HepG2 (cell line): ENCODE results near the gene CCNJL. TPM values are rescaled to one million over a fixed set of nuclear protein-coding genes. Genes with fewer than 3 reads are reported as not detected.

Experiments used
- ARID2 ChIP-seq: sonication (generic); formaldehyde crosslinking; IDR thresholded peaks from 2 replicates; pipeline ENCODE4 v1.8.1; 2022; ENCODE audit warnings: mild to moderate bottlenecking, missing genetic modification reagents, borderline replicate concordance
- ARNT ChIP-seq: fragments of 450-650 bp; IDR thresholded peaks from 2 replicates; pipeline ENCODE4 v1.6.1; 2017
- ASH2L ChIP-seq: fragments of 300-600, 200-600 bp; sonication (generic); IDR thresholded peaks from 2 replicates; pipeline ENCODE4 v1.7.0; 2017; ENCODE audit warnings: low read depth, mild to moderate bottlenecking, moderate library complexity, mixed read lengths, low read length; ENCODE audit not compliant: insufficient read length
- CC2D1A ChIP-seq: sonication (generic); formaldehyde crosslinking; IDR thresholded peaks from 2 replicates; pipeline ENCODE4 v1.8.1; 2023; ENCODE audit warnings: mild to moderate bottlenecking, missing genetic modification reagents
- CEBPG ChIP-seq: IDR thresholded peaks from 2 replicates; pipeline ENCODE4 v1.6.1; 2016
- FOXA3 ChIP-seq: IDR thresholded peaks from 2 replicates; pipeline ENCODE4 v1.6.1; 2016; ENCODE audit warnings: missing genetic modification reagents, missing compliant biosample characterization
- FOXC1 ChIP-seq: sonication (generic); formaldehyde crosslinking; IDR thresholded peaks from 2 replicates; pipeline ENCODE4 v1.8.0; 2022; ENCODE audit warnings: mild to moderate bottlenecking, missing genetic modification reagents, borderline replicate concordance
- HHEX ChIP-seq: IDR thresholded peaks from 2 replicates; pipeline ENCODE4 v1.6.1; 2016; ENCODE audit warnings: control low read depth
- HOXA3 ChIP-seq: sonication (generic); formaldehyde crosslinking; IDR thresholded peaks from 2 replicates; pipeline ENCODE4 v1.5.0; 2020; ENCODE audit warnings: missing genetic modification reagents
- KLF13 ChIP-seq: sonication (generic); formaldehyde crosslinking; IDR thresholded peaks from 2 replicates; pipeline ENCODE4 v1.4.0; 2020; ENCODE audit warnings: mild to moderate bottlenecking, missing genetic modification reagents
- KMT2B ChIP-seq: IDR thresholded peaks from 2 replicates; pipeline ENCODE4 v1.6.1; 2016; ENCODE audit warnings: missing genetic modification reagents, missing compliant biosample characterization
- NFE2L2 ChIP-seq: fragments of 150-350 bp; IDR thresholded peaks from 2 replicates; pipeline ENCODE4 v1.6.1; 2014; ENCODE audit warnings: low read length
- PHF8 ChIP-seq: sonication (generic); formaldehyde crosslinking; IDR thresholded peaks from 2 replicates; pipeline ENCODE4 v1.5.0; 2020; ENCODE audit warnings: missing genetic modification reagents
- SUZ12 ChIP-seq: fragments of 150-350 bp; IDR thresholded peaks from 2 replicates; pipeline ENCODE4 v1.6.1; 2014; ENCODE audit warnings: low read depth, low read length
- ZFP37 ChIP-seq: sonication (generic); formaldehyde crosslinking; IDR thresholded peaks from 2 replicates; pipeline ENCODE4 v1.4.0; 2020; ENCODE audit warnings: missing genetic modification reagents, borderline replicate concordance
- ZNF251 ChIP-seq: sonication (generic); formaldehyde crosslinking; IDR thresholded peaks from 2 replicates; pipeline ENCODE4 v1.9.0; 2021; ENCODE audit warnings: mild to moderate bottlenecking, missing genetic modification reagents
- ZNF326 ChIP-seq: sonication (generic); formaldehyde crosslinking; IDR thresholded peaks from 2 replicates; pipeline ENCODE4 v1.4.0; 2020; ENCODE audit warnings: missing genetic modification reagents, borderline replicate concordance
- ZNF446 ChIP-seq: sonication (generic); formaldehyde crosslinking; IDR thresholded peaks from 2 replicates; pipeline ENCODE4 v1.5.0; 2020; ENCODE audit warnings: mild to moderate bottlenecking, missing genetic modification reagents
- polyA plus RNA-seq, 8 experiments: library from polyadenylated mRNA; depleted of rRNA in 3 of 8; stranded (reverse) in 7 of 8; unstranded in 1 of 8; fragments of >200 nt; fragmentation: Illumina TruSeq in 4 of 8; extraction: Trizol in 4 of 8; gene quantifications; 2 replicates each; pipeline versions ENCODE4 v1.2.1 to v1.2.3, GENCODE V29; 2011 to 2016; ENCODE audit warnings: low read depth in 4 of 8, missing spikeins in 1 of 8, mixed read lengths in 1 of 8; ENCODE audit not compliant: insufficient read depth in 1 of 8
- total RNA-seq, 5 experiments: library from RNA; depleted of rRNA; stranded (reverse); fragments of >200 nt; fragmentation: Illumina TruSeq; extraction: Trizol; gene quantifications; 2 replicates each; pipeline ENCODE4 v1.2.3, GENCODE V29; 2016; ENCODE audit warnings: low read depth in 1 of 5
- TF ChIP-seq, protein P1 (sequence below): sonication (generic); formaldehyde crosslinking; IDR thresholded peaks from 2 replicates; pipeline ENCODE4 v1.4.0; 2020; ENCODE audit warnings: missing genetic modification reagents
- TF ChIP-seq, protein P2 (sequence below): IDR thresholded peaks from 2 replicates; pipeline ENCODE4 v1.6.1; 2018; ENCODE audit warnings: missing genetic modification reagents, mild to moderate bottlenecking, missing compliant biosample characterization
- TF ChIP-seq, protein P3 (sequence below): sonication (generic); formaldehyde crosslinking; IDR thresholded peaks from 2 replicates; pipeline ENCODE4 v1.9.0; 2022; ENCODE audit warnings: missing genetic modification reagents, mild to moderate bottlenecking, borderline replicate concordance
- TF ChIP-seq, protein P4 (sequence below): sonication (generic); formaldehyde crosslinking; IDR thresholded peaks from 2 replicates; pipeline ENCODE4 v1.8.1; 2023; ENCODE audit warnings: mild to moderate bottlenecking, missing genetic modification reagents, borderline replicate concordance
- TF ChIP-seq, protein P5 (sequence below): sonication (generic); formaldehyde crosslinking; IDR thresholded peaks from 2 replicates; pipeline ENCODE4 v1.4.0; 2020; ENCODE audit warnings: missing genetic modification reagents

Gene CCNJL
- total and polyA plus RNA-seq, 2 of the 13 experiments (the other 11 are each of a cell fraction or from before 2014, with no cell fraction given) = 1.6 to 4.4 TPM

DNA sequence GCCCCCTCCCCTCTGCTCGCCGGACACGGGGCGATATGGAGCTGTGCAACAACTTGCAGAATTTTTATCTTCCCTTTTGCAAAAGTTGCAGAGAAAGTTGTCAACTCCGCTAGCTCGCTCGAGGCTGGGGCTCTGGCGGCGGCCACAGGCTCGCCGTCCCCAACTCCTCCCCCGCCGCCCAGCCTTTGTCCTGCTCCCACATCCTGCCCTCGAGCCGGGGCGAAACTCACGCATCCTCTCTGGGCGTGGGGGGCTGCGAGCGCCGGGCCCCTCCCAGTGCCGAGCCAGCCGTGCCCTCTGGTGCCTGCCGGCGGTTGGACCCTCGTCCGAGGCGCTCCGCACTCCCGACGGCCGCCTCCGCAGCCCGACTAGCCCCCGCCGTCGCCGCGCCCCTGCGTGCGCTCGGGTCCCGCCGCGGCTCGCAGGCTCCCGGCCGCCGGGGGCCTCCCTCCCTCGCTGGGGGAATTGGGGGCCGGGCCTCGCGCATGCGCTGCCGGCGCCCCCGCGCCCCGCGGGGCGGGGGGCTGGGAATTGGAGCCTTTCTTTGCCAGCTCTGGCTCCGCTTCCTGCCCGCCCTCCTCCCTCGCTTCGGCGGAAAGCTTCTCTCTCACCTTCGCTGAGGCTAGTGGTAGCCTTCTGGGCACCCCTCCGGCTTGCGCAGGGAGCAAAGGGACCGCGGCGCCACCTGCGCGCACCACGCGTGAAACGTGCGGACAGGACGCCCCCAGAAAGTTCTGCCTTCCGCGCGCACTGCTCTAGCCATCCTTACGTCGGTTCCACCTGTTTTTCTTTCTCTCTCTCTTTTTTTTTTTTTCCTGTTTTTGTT, at the start of gene CCNJL (continued):
- TF ChIP-seq, protein P1, sequence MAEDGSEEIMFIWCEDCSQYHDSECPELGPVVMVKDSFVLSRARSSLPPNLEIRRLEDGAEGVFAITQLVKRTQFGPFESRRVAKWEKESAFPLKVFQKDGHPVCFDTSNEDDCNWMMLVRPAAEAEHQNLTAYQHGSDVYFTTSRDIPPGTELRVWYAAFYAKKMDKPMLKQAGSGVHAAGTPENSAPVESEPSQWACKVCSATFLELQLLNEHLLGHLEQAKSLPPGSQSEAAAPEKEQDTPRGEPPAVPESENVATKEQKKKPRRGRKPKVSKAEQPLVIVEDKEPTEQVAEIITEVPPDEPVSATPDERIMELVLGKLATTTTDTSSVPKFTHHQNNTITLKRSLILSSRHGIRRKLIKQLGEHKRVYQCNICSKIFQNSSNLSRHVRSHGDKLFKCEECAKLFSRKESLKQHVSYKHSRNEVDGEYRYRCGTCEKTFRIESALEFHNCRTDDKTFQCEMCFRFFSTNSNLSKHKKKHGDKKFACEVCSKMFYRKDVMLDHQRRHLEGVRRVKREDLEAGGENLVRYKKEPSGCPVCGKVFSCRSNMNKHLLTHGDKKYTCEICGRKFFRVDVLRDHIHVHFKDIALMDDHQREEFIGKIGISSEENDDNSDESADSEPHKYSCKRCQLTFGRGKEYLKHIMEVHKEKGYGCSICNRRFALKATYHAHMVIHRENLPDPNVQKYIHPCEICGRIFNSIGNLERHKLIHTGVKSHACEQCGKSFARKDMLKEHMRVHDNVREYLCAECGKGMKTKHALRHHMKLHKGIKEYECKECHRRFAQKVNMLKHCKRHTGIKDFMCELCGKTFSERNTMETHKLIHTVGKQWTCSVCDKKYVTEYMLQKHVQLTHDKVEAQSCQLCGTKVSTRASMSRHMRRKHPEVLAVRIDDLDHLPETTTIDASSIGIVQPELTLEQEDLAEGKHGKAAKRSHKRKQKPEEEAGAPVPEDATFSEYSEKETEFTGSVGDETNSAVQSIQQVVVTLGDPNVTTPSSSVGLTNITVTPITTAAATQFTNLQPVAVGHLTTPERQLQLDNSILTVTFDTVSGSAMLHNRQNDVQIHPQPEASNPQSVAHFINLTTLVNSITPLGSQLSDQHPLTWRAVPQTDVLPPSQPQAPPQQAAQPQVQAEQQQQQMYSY (CRISPR knock-in tag) = no peak
- peak; percentile 21 for TF ChIP-seq ASH2L
- no peak for TF ChIP-seq ARNT
- TF ChIP-seq ZNF251 (CRISPR knock-in tag) = no peak
- no peak for TF ChIP-seq KLF13 (CRISPR knock-in tag)
- peak; percentile 23; the same call in 1 of the 2 replicates for TF ChIP-seq HOXA3 (CRISPR knock-in tag)
- no peak for TF ChIP-seq KMT2B (CRISPR knock-in tag)
- TF ChIP-seq ARID2 (CRISPR knock-in tag) = no peak
- TF ChIP-seq SUZ12 = no peak
- TF ChIP-seq ZNF326 (CRISPR knock-in tag) = no peak
- TF ChIP-seq FOXC1 (CRISPR knock-in tag) = peak; percentile 46; the same call in 1 of the 2 replicates
- peak; percentile 41 for TF ChIP-seq PHF8 (CRISPR knock-in tag)
- no peak for TF ChIP-seq NFE2L2
- TF ChIP-seq, protein P2, sequence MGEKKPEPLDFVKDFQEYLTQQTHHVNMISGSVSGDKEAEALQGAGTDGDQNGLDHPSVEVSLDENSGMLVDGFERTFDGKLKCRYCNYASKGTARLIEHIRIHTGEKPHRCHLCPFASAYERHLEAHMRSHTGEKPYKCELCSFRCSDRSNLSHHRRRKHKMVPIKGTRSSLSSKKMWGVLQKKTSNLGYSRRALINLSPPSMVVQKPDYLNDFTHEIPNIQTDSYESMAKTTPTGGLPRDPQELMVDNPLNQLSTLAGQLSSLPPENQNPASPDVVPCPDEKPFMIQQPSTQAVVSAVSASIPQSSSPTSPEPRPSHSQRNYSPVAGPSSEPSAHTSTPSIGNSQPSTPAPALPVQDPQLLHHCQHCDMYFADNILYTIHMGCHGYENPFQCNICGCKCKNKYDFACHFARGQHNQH (CRISPR knock-in tag) = 0 out of 2 replicates have a peak, but pooled peaks have one; percentile 23
- TF ChIP-seq, protein P3, sequence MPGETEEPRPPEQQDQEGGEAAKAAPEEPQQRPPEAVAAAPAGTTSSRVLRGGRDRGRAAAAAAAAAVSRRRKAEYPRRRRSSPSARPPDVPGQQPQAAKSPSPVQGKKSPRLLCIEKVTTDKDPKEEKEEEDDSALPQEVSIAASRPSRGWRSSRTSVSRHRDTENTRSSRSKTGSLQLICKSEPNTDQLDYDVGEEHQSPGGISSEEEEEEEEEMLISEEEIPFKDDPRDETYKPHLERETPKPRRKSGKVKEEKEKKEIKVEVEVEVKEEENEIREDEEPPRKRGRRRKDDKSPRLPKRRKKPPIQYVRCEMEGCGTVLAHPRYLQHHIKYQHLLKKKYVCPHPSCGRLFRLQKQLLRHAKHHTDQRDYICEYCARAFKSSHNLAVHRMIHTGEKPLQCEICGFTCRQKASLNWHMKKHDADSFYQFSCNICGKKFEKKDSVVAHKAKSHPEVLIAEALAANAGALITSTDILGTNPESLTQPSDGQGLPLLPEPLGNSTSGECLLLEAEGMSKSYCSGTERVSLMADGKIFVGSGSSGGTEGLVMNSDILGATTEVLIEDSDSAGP (CRISPR knock-in tag) = peak; percentile 48; the same call in 1 of the 2 replicates
- TF ChIP-seq HHEX (CRISPR knock-in tag) = no peak
- TF ChIP-seq FOXA3 (CRISPR knock-in tag) = no peak
- TF ChIP-seq CC2D1A (CRISPR knock-in tag) = no peak
- TF ChIP-seq ZNF446 = no peak
- TF ChIP-seq, protein P4, sequence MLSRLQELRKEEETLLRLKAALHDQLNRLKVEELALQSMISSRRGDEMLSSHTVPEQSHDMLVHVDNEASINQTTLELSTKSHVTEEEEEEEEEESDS (CRISPR knock-in tag) = no peak
- TF ChIP-seq, protein P5, sequence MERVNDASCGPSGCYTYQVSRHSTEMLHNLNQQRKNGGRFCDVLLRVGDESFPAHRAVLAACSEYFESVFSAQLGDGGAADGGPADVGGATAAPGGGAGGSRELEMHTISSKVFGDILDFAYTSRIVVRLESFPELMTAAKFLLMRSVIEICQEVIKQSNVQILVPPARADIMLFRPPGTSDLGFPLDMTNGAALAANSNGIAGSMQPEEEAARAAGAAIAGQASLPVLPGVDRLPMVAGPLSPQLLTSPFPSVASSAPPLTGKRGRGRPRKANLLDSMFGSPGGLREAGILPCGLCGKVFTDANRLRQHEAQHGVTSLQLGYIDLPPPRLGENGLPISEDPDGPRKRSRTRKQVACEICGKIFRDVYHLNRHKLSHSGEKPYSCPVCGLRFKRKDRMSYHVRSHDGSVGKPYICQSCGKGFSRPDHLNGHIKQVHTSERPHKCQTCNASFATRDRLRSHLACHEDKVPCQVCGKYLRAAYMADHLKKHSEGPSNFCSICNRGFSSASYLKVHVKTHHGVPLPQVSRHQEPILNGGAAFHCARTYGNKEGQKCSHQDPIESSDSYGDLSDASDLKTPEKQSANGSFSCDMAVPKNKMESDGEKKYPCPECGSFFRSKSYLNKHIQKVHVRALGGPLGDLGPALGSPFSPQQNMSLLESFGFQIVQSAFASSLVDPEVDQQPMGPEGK (CRISPR knock-in tag) = peak; percentile 65
- no peak for TF ChIP-seq ZFP37 (CRISPR knock-in tag)
- no peak for TF ChIP-seq CEBPG (CRISPR knock-in tag)
